T-cell (primary cell): ENCODE results near the gene CAPN11. TPM values are rescaled to one million over a fixed set of nuclear protein-coding genes. Genes with fewer than 3 reads are reported as not detected.
A peak's percentile ranks its signal among the peaks of the same experiment; 100 is the strongest.

Source experiments
- ATAC-seq, 4 experiments: fragments of 200-7000 bp in 3 of 4; fragments of 150-1000 bp in 1 of 4; cut with Tn5 transposase; replicated peaks in 1 of 4; 1 replicate in 3 of 4; 2 replicates in 1 of 4; pipeline ENCODE4 v1.10.0; 2021; ENCODE audit warnings: moderate library complexity in 3 of 4, mild to moderate bottlenecking in 2 of 4, moderate number of reproducible peaks in 1 of 4
- CTCF ChIA-PET, 2 donors: fragments of 300-600 bp; sonication (Branson Sonifier 250); formaldehyde crosslinking; loops; one replicate each; lab custom pipeline; 2022; ENCODE audit warnings: antibody characterized with exemption in 2 of 2; lab: Charles Lee
- POLR2A ChIA-PET, 2 donors: fragments of 300-600 bp; sonication (Branson Sonifier 250); formaldehyde crosslinking; loops; one replicate each; lab custom pipeline; 2022; ENCODE audit warnings: antibody characterized with exemption in 2 of 2; lab: Charles Lee
- DNase-seq, 35 experiments: peaks; one replicate each; pipeline versions ENCODE4 v3.0.0 to v3.0.0-alpha.2; 2013 to 2023
- H3K27ac ChIP-seq: one replicate; pipeline ENCODE4 v1.5.1; 2013; ENCODE audit warnings: low read length
- H3K27me3 ChIP-seq, 2 experiments: replicated peaks in 1 of 2; 1 replicate in 1 of 2; 2 replicates in 1 of 2; pipeline versions ENCODE4 v1.6.1 to v1.7.0; 2013; ENCODE audit warnings: low read length in 1 of 2, mixed read lengths in 1 of 2; ENCODE audit not compliant: control insufficient read depth in 2 of 2, insufficient read depth in 2 of 2; ENCODE audit errors: extremely low read depth in 1 of 2
- H3K36me3 ChIP-seq, 2 donors: 1 replicate in 1 of 2; 2 replicates in 1 of 2; pipeline versions ENCODE4 v1.6.1 to v1.7.0; 2013; ENCODE audit warnings: low read length in 1 of 2; ENCODE audit not compliant: control insufficient read depth in 2 of 2, insufficient read depth in 1 of 2; ENCODE audit errors: extremely low read depth in 1 of 2
- H3K4me1 ChIP-seq, 2 experiments: 1 replicate in 1 of 2; 2 replicates in 1 of 2; pipeline versions ENCODE4 v1.6.1 to v1.7.0; 2013; ENCODE audit warnings: low read length in 2 of 2, mixed read lengths in 1 of 2; ENCODE audit not compliant: insufficient read depth in 2 of 2, control insufficient read depth in 1 of 2; ENCODE audit errors: extremely low read depth in 1 of 2
- H3K4me3 ChIP-seq, 2 donors: 1 replicate in 1 of 2; 2 replicates in 1 of 2; pipeline versions ENCODE4 v1.5.1 to v1.7.0; 2013; ENCODE audit warnings: mild to moderate bottlenecking in 2 of 2, low read length in 1 of 2, moderate library complexity in 1 of 2; ENCODE audit not compliant: control insufficient read depth in 1 of 2; ENCODE audit errors: extremely low read depth in 1 of 2
- H3K9me3 ChIP-seq: 2 replicates; pipeline ENCODE4 v1.7.0; 2013
- H3K27ac Mint-ChIP-seq, 2 donors: one replicate each; pipeline ENCODE4 v1.8.0; 2020 to 2021; ENCODE audit warnings: mild to moderate bottlenecking in 2 of 2, mixed read lengths in 2 of 2
- H3K27me3 Mint-ChIP-seq, 2 donors: one replicate each; pipeline ENCODE4 v1.8.0; 2021 to 2022; ENCODE audit warnings: mixed read lengths in 2 of 2
- H3K36me3 Mint-ChIP-seq: one replicate; pipeline ENCODE4 v1.8.0; 2021; ENCODE audit warnings: mixed read lengths
- H3K4me1 Mint-ChIP-seq, 3 donors: one replicate each; pipeline ENCODE4 v1.8.0; 2020 to 2022; ENCODE audit warnings: mixed read lengths in 3 of 3, mild to moderate bottlenecking in 1 of 3
- H3K4me3 Mint-ChIP-seq, 3 donors: one replicate each; pipeline ENCODE4 v1.8.0; 2020 to 2022; ENCODE audit warnings: mild to moderate bottlenecking in 3 of 3, mixed read lengths in 3 of 3, moderate library complexity in 3 of 3
- H3K9me3 Mint-ChIP-seq, 3 donors: one replicate each; pipeline ENCODE4 v1.8.0; 2020 to 2022; ENCODE audit warnings: mixed read lengths in 3 of 3
- WGBS: methylation state at CpG from one replicate; pipeline ENCODE4 v1.1.5; 2013; ENCODE audit warnings: missing lambda C conversion rate; ENCODE audit not compliant: insufficient coverage; 5-methylcytosine and 5-hydroxymethylcytosine counted together
- total RNA-seq, 35 experiments: library from RNA in 6 of 35; stranded (reverse) in 6 of 35; fragments of 120-200 nt in 1 of 35; gene quantifications; one replicate each; pipeline versions ENCODE4 v1.2.1 to v1.2.4 and lab custom pipeline; 2013 to 2026

The CAPN11 gene
- total RNA-seq, 5 donors from 2014 or later (not counting 1 experiment from before 2014, with no cell fraction given): 0.79 TPM; not detected in 4

DNA sequence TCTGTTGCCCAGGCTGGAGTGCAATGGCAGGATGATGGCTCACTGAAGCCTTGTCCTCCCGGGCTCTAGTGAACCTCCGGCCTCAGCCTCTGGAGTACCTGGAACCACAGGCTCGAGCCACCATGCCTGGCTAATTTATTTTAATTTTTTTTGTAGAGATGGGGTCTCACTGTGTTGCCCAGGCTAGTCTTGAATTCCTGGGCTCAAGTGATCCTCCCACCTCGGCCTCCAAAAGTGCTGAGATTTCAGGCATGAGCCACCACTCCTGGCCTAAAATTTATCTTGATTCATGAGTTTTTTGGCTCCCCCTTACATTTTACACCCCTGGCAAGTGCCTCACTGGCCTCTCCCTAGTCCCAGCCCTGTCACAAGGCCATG, 62.3 kb downstream of the CAPN11 start:
- 100% methylated on average over 3 of the region's 4 CpGs for WGBS
- Mint-ChIP-seq H3K9me3 (no peaks in the 10 kb centered on the region), H3K4me3 (no peak overlapping the region), H3K36me3 (no peaks in the 10 kb centered on the region), H3K27ac (no peak overlapping the region), H3K27me3 (peaks cover 0 to 17% of the 10 kb centered on the region in 2 donors), H3K4me1 (peaks cover 21 to 43% (median 28%) of the 10 kb centered on the region in 3 donors)
- no peaks in the 10 kb centered on the region for H3K9me3 ChIP-seq
- H3K36me3 ChIP-seq: no peaks in the 10 kb centered on the region
- no peak overlapping the region for H3K27ac ChIP-seq
- ChIA-PET POLR2A (no interaction called here), CTCF (interaction anchor here in 1 of 2 donors (0.7 to 1.8 kb wide), 3 partner anchors 21 to 446 kb away, joined by 3 to 4 read pairs (median 3); partner anchors contain the start of gene AARS2)
- H3K4me1 ChIP-seq: peaks cover 9 to 40% of the 10 kb centered on the region in 2 experiments
- DNase-seq: no peak
- peaks cover 0 to 44% of the 10 kb centered on the region in 2 experiments for H3K27me3 ChIP-seq
- ATAC-seq: no peak
- H3K4me3 ChIP-seq: no peak overlapping the region

DNA sequence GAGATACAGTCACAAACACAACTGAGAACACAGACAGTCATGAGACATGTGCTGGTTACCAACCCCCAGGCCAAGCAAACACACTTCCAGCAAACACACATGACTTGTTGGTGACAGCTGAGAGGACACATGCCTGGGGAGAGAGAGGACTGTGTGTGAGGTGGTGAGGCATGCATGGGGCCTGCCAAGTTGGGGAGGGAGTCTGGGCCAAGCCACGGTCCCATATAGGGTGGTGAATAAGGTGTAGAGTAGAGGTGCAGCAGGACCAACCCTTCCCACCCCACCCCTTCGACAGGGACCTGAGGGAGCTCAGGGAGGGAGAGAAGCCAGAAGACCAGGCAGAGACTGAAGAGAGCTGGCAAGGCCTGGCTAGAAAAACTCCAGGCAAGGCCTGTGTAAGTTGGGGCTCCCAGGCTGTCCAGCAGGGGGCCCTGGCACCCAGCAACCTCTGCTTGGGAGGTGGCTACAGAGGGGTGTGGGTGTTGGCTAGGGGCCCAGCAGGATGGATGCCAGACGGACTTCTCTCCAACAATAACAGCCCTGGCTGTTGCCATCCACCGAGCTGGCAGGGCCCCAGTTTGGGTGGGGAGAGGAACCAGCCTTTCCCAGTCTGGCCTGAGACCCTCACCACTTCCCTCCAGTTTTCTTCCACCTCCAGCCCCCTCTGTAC, 62.8 kb downstream of the CAPN11 start:
- Mint-ChIP-seq H3K27me3 (peaks cover 0 to 17% of the 10 kb centered on the region in 2 donors), H3K27ac (no peak overlapping the region), H3K4me1 (peaks cover 21 to 43% (median 28%) of the 10 kb centered on the region in 3 donors), H3K36me3 (no peaks in the 10 kb centered on the region), H3K9me3 (no peaks in the 10 kb centered on the region), H3K4me3 (peak overlapping the region in 1 of 3 donors; percentile 21)
- ChIA-PET POLR2A (interaction anchor here (0.6 kb wide), 3 partner anchors 16 to 118 kb away, joined by 3 to 9 read pairs (median 5); no protein-coding TSS in a partner anchor), CTCF (interaction anchor here (0.9 to 1.8 kb wide), 2 partner anchors 21 to 90 kb away, joined by 3 to 4 read pairs; no protein-coding TSS in a partner anchor)
- WGBS: no CpG with 5 or more reads among the region's 4 CpGs
- no peak overlapping the region for H3K27ac ChIP-seq
- DNase-seq (peak; percentile 49 to 83 (median 68)), ATAC-seq (peak; percentile 52 to 65 (median 57))
- no peak overlapping the region for H3K4me3 ChIP-seq
- H3K9me3 ChIP-seq: no peaks in the 10 kb centered on the region
- H3K4me1 ChIP-seq: peaks cover 9 to 40% of the 10 kb centered on the region in 2 experiments
- peaks cover 0 to 41% of the 10 kb centered on the region in 2 experiments for H3K27me3 ChIP-seq
- H3K36me3 ChIP-seq: no peaks in the 10 kb centered on the region

DNA sequence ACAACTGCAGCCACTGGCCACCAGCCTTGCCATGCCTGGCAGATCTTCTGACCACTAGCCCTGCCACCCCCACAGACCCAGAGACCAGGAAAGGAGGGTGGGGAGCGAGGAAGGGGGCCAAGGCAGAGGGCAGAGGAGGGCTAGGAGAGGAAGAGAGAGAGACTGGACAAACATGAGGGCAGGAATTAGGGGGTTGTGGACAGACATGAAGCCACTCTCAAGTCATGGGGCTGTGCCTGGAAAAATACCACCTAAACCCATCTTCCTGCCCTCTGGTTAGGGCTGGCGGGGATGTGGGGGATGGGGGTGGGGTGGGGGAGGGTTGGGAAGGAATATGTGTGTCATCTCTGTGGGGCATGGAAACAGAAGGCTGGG, 63.3 kb downstream of the CAPN11 start:
- Histone ChIP-seq H3K4me3 (no peak overlapping the region), H3K4me1 (peaks cover 9 to 40% of the 10 kb centered on the region in 2 experiments), H3K9me3 (no peaks in the 10 kb centered on the region), H3K27ac (no peak overlapping the region), H3K27me3 (peaks cover 0 to 38% of the 10 kb centered on the region in 2 experiments), H3K36me3 (no peaks in the 10 kb centered on the region)
- Mint-ChIP-seq H3K9me3 (no peaks in the 10 kb centered on the region), H3K4me3 (peak overlapping the region in 2 of 3 donors; percentile 21 to 88), H3K36me3 (no peaks in the 10 kb centered on the region), H3K27me3 (peaks cover 0 to 14% of the 10 kb centered on the region in 2 donors), H3K27ac (no peak overlapping the region), H3K4me1 (peaks cover 21 to 43% (median 28%) of the 10 kb centered on the region in 3 donors)
- no CpG with 5 or more reads among the region's 2 CpGs for WGBS
- DNase-seq (no peak), ATAC-seq (no peak)
- POLR2A ChIA-PET: interaction anchor here (0.6 kb wide), 4 partner anchors 17 to 840 kb away, joined by 3 to 9 read pairs (median 6); no protein-coding TSS in a partner anchor
- CTCF ChIA-PET: interaction anchor here (0.5 to 1.8 kb wide), 3 partner anchors 20 to 425 kb away, joined by 3 to 4 read pairs (median 4); no protein-coding TSS in a partner anchor

DNA sequence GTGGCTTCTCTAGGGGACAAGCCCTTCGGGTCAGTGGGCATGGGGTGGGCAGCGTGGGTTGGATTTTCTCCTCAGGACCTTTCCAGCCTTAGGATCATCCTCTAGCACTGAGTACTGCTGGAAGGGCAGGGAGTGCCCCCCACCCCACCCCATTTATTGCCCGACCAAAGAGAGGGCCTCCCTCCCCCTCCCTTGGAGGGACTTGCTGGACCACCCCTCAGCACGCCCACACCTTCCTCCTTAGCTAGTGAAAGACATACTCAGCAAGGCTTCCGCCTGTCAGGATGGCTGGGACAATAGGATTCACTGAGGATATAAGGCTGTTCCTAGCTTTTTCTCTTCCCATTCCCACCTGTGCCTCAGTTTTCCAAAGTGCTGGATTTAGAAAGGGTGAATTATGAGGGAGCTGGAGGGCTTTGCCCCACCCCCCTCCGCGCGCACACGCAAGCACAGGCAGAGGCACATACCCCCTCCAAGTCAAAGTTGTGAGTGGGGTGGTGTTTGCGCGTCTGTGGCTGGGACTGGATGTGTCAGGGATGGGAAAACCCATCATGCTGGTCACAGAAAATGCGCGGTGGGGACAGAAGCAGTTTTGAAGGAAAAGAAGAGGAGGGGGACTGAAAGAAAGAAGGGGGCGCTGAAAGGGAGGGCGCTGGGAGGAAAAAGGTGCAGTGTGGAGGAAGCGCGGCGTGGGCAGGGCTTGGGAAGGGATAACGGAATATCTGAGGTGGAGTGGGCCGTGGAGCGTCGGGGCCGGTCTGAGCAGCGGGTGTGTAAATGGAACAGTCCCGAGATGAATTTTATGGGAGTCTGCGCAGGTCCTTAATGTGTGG, 64.1 kb downstream of the CAPN11 start:
- peaks cover 0 to 34% of the 10 kb centered on the region in 2 experiments for H3K27me3 ChIP-seq
- H3K9me3 ChIP-seq: no peaks in the 10 kb centered on the region
- H3K4me3 Mint-ChIP-seq: peak overlapping the region; percentile 75 to 88 (median 77)
- ChIA-PET CTCF (interaction anchor here (0.5 to 2.3 kb wide), 12 partner anchors 9 to 426 kb away, joined by 3 to 15 read pairs (median 4); partner anchors contain the start of gene SLC35B2 (in 1 of the 2)), POLR2A (interaction anchor here in 1 of 2 donors (0.6 kb wide), 1 partner anchor 841 kb away, joined by 8 read pairs; no protein-coding TSS in a partner anchor)
- H3K36me3 Mint-ChIP-seq: no peaks in the 10 kb centered on the region
- DNase-seq (no peak), ATAC-seq (peak in 2 of 4 experiments; percentile 1 to 4)
- peak overlapping the region; percentile 53 to 69 for H3K4me3 ChIP-seq
- peaks cover 0 to 13% of the 10 kb centered on the region in 2 donors for H3K27me3 Mint-ChIP-seq
- 21% methylated on average over 17 of the region's 26 CpGs for WGBS
- H3K27ac Mint-ChIP-seq: peak overlapping the region; percentile 39 to 57
- H3K4me1 Mint-ChIP-seq: peaks cover 21 to 43% (median 28%) of the 10 kb centered on the region in 3 donors
- no peak overlapping the region for H3K27ac ChIP-seq
- no peaks in the 10 kb centered on the region for H3K36me3 ChIP-seq
- H3K9me3 Mint-ChIP-seq: no peaks in the 10 kb centered on the region
- H3K4me1 ChIP-seq: peaks cover 9 to 40% of the 10 kb centered on the region in 2 experiments

DNA sequence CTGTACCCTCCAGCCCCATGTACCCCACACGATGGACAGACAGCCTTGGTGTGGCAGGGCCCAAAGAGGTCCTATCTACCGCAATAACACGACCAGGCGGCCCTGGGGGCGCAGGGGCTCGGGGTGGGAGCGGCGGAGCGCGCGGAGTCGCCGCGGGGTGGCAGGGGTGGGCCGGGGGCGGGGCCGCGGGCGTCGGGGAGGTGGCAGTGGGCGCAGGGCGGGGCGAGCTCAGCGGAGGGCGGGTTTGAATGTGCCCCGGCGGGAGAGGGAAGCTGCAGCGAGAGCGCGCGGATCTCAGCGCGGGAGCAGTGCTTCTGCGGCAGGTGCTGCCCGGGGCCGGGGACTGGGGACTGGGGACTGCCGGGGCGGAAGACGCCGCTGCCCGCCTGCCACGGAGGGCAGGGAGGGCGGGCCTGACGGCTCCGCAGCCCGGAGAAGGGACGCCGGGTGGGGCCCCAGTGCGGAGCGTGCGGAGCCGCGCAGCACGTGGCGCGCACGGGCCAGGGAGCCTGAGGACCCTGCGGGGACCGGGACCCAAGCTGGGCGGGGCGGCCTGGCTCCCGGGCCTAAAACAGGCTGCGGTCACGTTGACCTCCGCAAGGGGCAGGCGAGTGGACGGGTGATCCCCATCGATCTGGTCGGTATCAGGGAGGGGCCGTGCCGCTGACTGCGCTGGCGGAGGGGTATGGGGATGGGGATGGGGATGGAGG, 64.9 kb downstream of the CAPN11 start, which contains the start of gene SLC29A1:
Gene SLC29A1 (plus strand): TSS at position 277 of the 710 bp plus-strand sequence. CDS start 3,719 bp downstream, outside the sequence.
- H3K27me3 ChIP-seq: peaks cover 0 to 31% of the 10 kb centered on the region in 2 experiments
- DNase-seq (peak; percentile 68 to 89 (median 81)), ATAC-seq (peak; percentile 83 to 90 (median 87))
- H3K4me3 ChIP-seq: peak within 1 kb of the TSS; percentile 53 to 69
- POLR2A ChIA-PET: interaction anchor here in 1 of 2 donors (0.6 kb wide), 1 partner anchor 31 kb away, joined by 4 read pairs; no protein-coding TSS in a partner anchor
- CTCF ChIA-PET: interaction anchor here (0.5 to 2.3 kb wide), 13 partner anchors 11 to 165 kb away, joined by 3 to 15 read pairs (median 4); partner anchors contain the start of genes HSP90AB1 (in 1 of the 2) and SLC35B2 (in 1 of the 2)
- peak within 1 kb of the TSS; percentile 75 to 88 (median 79) for H3K4me3 Mint-ChIP-seq
- H3K27me3 Mint-ChIP-seq: peaks cover 0 to 7% of the 10 kb centered on the region in 2 donors
- peaks cover 9 to 40% of the 10 kb centered on the region in 2 experiments for H3K4me1 ChIP-seq
- no peaks in the 10 kb centered on the region for H3K36me3 ChIP-seq
- H3K9me3 Mint-ChIP-seq: no peaks in the 10 kb centered on the region
- WGBS: under 1% methylated on average over 47 of the region's 73 CpGs
- no peaks in the 10 kb centered on the region for H3K9me3 ChIP-seq
- peaks cover 21 to 38% (median 25%) of the 10 kb centered on the region in 3 donors for H3K4me1 Mint-ChIP-seq
- H3K27ac Mint-ChIP-seq: peak within 1 kb of the TSS; percentile 39 to 57
- no peak within 1 kb of the TSS for H3K27ac ChIP-seq
- no peaks in the 10 kb centered on the region for H3K36me3 Mint-ChIP-seq
